GM21723 (cell line): ENCODE results near the gene TNXB.

Experiments
- ATAC-seq: cut with Tn5 transposase; IDR thresholded peaks from one replicate; pipeline ENCODE4 v1.9.1; 2021; ENCODE audit warnings: mild to moderate bottlenecking, moderate library complexity; ENCODE audit not compliant: unreplicated experiment

TNXB gene, protein sequence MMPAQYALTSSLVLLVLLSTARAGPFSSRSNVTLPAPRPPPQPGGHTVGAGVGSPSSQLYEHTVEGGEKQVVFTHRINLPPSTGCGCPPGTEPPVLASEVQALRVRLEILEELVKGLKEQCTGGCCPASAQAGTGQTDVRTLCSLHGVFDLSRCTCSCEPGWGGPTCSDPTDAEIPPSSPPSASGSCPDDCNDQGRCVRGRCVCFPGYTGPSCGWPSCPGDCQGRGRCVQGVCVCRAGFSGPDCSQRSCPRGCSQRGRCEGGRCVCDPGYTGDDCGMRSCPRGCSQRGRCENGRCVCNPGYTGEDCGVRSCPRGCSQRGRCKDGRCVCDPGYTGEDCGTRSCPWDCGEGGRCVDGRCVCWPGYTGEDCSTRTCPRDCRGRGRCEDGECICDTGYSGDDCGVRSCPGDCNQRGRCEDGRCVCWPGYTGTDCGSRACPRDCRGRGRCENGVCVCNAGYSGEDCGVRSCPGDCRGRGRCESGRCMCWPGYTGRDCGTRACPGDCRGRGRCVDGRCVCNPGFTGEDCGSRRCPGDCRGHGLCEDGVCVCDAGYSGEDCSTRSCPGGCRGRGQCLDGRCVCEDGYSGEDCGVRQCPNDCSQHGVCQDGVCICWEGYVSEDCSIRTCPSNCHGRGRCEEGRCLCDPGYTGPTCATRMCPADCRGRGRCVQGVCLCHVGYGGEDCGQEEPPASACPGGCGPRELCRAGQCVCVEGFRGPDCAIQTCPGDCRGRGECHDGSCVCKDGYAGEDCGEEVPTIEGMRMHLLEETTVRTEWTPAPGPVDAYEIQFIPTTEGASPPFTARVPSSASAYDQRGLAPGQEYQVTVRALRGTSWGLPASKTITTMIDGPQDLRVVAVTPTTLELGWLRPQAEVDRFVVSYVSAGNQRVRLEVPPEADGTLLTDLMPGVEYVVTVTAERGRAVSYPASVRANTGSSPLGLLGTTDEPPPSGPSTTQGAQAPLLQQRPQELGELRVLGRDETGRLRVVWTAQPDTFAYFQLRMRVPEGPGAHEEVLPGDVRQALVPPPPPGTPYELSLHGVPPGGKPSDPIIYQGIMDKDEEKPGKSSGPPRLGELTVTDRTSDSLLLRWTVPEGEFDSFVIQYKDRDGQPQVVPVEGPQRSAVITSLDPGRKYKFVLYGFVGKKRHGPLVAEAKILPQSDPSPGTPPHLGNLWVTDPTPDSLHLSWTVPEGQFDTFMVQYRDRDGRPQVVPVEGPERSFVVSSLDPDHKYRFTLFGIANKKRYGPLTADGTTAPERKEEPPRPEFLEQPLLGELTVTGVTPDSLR (N-terminal part only)

DNA sequence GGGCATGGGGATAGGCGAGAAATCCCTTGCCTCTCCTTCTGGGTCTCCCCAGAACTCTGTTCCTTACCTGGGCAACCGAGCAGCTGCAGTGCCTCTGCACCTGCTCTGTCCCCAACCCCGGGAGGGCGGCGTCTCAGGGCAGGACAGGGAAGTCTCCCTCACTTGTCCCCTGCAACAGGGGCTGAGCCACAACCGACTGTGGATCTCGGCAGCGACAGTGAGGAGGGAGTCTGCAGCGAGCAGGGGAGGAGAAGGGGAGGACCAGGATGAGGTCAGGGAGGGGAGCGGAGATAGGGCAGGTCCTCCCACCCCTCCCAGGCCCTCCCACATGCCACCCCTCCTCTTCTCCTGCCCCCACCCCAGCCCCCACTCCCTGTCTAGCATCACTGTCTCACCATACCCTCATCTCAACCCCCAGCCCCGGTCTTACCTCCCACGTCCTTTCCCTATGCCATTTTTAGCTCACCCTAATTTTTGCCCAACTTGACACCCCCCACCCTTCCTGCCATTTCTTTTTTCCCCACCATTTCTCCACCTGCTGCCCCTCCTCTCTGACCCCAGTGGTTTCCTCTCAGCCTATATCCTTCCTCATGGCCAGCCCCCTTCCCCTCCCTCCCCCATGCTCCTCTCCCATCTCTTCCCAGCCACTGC lies at the start of gene TNXB:
Gene TNXB, minus strand, starts transcription at position 225 of the 651 bp plus-strand sequence. CDS start 11,140 bp downstream, outside the sequence.
- no peak for ATAC-seq

GRCh38 chr6:32158052-32158451 lies 48.9 kb upstream of the TNXB start:
- ATAC-seq = no peak

DNA sequence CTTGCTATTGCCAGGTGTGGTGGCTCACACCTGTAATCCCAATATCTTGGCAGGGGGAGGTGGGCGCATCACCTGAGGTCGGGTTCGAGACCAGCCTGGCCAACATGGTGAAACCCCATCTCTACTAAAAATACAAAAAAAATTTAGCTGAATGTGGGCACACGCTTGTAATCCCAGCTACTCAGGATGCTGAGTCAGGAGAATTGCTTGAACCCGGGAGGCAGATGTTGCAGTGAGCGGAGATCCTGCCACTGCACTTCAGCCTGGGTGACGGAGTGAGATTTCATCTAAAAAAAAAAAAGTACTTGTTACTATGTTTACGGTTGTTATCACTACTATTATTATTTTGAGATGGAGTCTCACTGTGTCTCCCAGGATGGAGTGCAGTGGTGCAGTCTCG lies 47.8 kb upstream of the TNXB start:
- ATAC-seq = no peak

- peak; percentile 73 for ATAC-seq
Observed at GRCh38 chr6:32154514-32155161, 45.5 kb upstream of the TNXB start.

DNA sequence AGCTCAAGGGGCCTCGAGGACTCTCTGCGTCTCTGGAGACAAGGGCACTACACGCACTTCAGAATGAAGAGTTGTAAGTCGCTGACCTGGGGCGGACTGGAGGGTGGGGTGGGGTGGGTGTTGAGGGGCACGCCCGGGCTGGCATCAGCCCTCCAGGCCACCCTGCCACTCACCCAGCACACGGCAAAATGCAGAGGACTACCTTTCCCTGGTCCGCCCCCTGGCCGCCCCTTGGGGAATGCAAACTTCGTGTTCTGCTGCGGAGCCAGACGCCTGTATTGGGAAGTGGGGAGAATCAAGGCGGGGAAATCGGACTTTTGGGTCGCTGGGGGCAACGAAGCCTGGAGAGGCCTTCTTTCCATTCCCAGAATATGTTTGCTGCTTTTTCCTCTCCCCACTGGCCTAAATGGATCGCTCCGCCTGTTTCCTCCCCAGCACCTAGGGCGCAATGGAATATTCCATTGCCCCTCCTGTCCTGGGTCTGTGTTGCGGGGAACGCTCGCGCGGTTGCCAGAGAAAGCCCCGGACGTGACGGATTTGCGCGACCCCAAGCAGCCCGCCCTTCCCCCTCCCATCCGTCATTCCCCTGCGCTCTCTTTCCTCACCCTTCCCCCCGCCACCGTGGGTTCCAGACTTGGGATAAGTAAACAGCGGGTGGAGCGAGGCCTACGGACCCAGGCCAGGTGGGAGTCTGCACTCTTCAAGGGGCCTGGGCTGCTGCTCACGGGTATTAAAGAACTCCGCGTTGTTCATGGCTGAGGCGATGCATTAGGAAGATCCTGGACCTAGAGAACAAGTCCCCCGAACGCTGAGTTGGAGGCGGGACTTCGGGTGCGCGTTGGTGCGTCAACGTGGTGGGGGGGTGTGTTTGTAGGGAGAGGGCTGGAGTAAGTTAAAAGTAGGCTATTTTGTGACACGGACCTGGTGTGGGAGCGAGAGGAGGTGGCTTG lies 44.7 kb upstream of the TNXB start, which contains the start of gene PPT2:
Gene PPT2, plus strand, starts transcription at position 578 of the 950 bp plus-strand sequence. CDS start 454 bp downstream, outside the sequence.
- peak; percentile 31 for ATAC-seq

- no peak for ATAC-seq
Observed at GRCh38 chr6:32152769-32153563, 43.8 kb upstream of the TNXB start.

DNA sequence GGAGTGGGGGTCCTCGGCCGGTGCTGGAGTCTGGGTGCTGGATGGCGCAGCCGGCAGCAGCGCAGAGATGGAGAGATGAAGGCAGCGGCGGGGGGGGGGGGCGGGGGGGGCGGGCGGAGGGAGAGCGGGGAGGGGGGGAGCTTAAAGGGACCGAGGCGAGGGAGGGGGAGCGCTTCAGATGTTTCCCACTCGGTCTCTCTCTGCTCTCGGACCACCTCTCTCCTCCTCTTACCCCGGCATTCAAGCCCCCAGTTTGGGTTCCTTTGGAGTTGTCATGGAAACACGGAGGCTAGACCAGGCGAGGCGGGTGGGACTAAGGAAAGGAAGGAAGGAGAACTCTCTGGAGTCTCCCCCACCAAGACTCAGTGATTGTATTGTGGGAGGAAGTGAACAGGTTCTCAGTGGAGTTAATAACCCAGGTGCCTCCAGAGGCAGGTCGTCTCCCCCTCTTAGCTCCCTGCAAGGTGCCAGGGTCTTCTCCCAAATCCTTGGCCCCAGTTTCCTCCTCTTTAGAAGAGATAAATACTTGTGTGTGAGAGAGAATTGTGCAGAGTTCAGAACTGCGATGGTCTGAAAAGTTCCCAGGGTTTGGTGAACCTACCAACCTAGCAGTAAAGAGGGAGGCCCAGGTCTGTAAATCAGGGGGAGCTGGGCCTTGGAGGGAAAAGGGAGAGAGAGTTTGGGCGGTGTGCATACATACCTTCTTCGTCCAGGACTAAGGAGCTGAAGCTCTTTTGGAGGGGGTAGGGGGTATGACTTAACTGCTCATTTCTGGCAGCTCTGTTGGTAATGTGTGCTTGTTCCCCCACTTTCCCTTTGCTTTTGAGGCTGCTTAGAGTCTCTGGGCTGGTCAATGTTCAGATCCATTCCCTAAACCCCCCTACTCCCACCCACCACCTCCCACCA lies 43.0 kb upstream of the TNXB start, which contains the start of gene PRRT1:
Gene PRRT1, minus strand, starts transcription at position 77 of the 906 bp plus-strand sequence. CDS start 112 bp downstream, outside the sequence.
- ATAC-seq = no peak

GRCh38 chr6:32151181-32151862 lies 42.2 kb upstream of the TNXB start:
- no peak for ATAC-seq

GRCh38 chr6:32149932-32150870 lies 41.1 kb upstream of the TNXB start:
- ATAC-seq = no peak

DNA sequence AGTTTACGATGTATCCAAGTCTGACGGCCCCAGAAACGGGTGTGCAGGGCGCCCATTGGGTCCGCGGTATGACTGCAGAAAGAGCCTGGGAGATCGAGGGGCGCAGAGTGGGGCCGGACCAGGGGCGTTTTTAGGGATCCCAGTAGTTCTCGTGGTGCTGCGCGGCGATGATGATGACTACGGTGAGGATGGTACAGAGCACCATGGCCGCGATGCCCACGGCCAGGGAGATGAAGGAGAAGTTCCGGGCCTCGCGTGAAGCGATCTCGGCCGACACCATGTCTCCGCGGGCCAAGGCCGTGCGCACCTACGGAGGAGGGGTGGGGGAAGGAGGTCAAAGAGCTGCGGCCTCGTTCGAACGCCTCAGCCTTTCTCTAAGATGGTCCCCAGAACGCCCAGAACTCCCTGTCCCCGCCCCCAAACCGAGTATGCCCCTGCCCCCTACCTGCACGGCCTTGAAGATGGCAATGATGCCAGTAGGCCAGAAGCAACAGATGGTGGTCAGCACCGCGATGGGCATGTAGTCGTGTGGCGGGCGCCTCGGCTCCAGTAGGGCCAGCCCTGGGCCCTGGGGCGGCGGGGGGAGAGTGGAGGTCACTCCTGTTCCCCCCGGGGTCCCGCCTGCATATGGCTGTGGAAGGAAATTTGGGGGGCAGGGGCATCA lies 40.1 kb upstream of the TNXB start:
- ATAC-seq = no peak

- no peak for ATAC-seq
Observed at GRCh38 chr6:32148289-32149091, 39.4 kb upstream of the TNXB start.

- ATAC-seq = no peak
Observed at GRCh38 chr6:32147401-32148132, 38.4 kb upstream of the TNXB start.

DNA sequence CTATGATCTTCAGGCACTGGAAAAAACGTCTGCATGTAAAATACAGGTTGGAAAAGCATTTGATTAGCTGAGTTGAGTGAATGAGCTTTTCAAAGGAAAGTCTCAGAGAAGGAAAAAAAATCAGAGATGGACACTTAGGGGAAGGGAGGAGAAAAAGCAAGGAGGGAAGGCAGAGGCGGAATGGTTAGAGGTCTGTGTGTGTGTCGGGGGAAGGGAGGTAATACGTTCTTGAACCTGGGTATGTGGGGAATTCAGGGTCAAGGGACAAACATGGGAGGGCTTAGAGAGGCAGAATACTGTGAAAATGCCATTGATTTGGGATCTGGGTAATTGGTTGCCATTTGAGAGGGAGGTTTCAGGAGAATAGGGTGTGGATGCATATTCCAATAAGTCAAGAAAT lies 37.5 kb upstream of the TNXB start:
- ATAC-seq = no peak
